Testis (tissue), 3 donors: ENCODE measurements around the gene PLCB2. TPM values are rescaled to one million over a fixed set of nuclear protein-coding genes. Genes with fewer than 3 reads are reported as not detected.

ENCODE experiments used
- DNase-seq: peaks from one replicate; pipeline ENCODE4 v3.0.0-alpha.2; 2019
- H3K27ac ChIP-seq, 2 donors: fragments of 200-600 bp; sonication (generic); one replicate each; pipeline ENCODE4 v1.5.1; 2019
- H3K27me3 ChIP-seq: fragments of 200-600 bp; sonication (generic); one replicate; pipeline ENCODE4 v1.5.1; 2019
- H3K36me3 ChIP-seq: fragments of 200-600 bp; sonication (generic); one replicate; pipeline ENCODE4 v1.5.1; 2017; ENCODE audit warnings: low read depth; ENCODE audit errors: missing control alignments
- H3K4me1 ChIP-seq: fragments of 200-600 bp; sonication (generic); one replicate; pipeline ENCODE4 v1.5.1; 2019
- H3K4me3 ChIP-seq, 2 donors: fragments of 200-600 bp; sonication (generic); one replicate each; pipeline ENCODE4 v1.5.1; 2017 to 2019
- H3K9me3 ChIP-seq: fragments of 200-600 bp; sonication (generic); one replicate; pipeline ENCODE4 v1.5.1; 2017
- CTCF ChIP-seq, 3 experiments: fragments of 450-650 bp in 2 of 3; fragments of 200-600 bp in 1 of 3; sonication (generic) in 1 of 3; IDR thresholded peaks; one replicate each; pipeline ENCODE4 v1.5.1; 2016 to 2019; ENCODE audit warnings: antibody characterized with exemption in 3 of 3, mild to moderate bottlenecking in 2 of 3, moderate library complexity in 1 of 3
- POLR2A ChIP-seq: fragments of 450-650 bp; IDR thresholded peaks from one replicate; pipeline ENCODE4 v1.6.1; 2017; ENCODE audit warnings: antibody characterized with exemption, mild to moderate bottlenecking, moderate library complexity
- WGBS, 2 donors: methylation state at CpG; one replicate each; pipeline ENCODE4 v1.1.5; 2018; 5-methylcytosine and 5-hydroxymethylcytosine counted together
- intact Hi-C: fragments of 100-400 bp; cut with DNase I; formaldehyde crosslinking; loops from one replicate; pipeline ENCODE4 v1.15.1; 2023; ENCODE audit warnings: low total_unique reads
- polyA plus RNA-seq: library from polyadenylated mRNA; stranded (reverse); fragments of 350-450 nt; fragmentation: Illumina TruSeq; extraction: RNeasy Lipid Tissue Mini Kit (QIAGEN cat#74804); gene quantifications from one replicate; pipeline ENCODE4 v1.2.3, GENCODE V29; 2014; ENCODE audit warnings: low read depth, low replicate concordance; ENCODE audit not compliant: insufficient read depth
- total RNA-seq, 2 donors: library from RNA; depleted of rRNA; stranded (reverse); fragments of >200 nt; gene quantifications; one replicate each; pipeline ENCODE4 v1.2.3, GENCODE V29; 2016

PLCB2 gene
- total and polyA plus RNA-seq, 3 donors from 2014 or later = 8.8 to 13.6 (median 9.7) TPM

- intact Hi-C loops = no loop called here
- 91 to 93% methylated on average over 7 to 8 of the region's 8 CpGs for WGBS, 2 donors
- TF ChIP-seq POLR2A (no peak), CTCF (IDR thresholded peaks at IDR 0.05) (no peak)
Measured at GRCh38 chr15:40250304-40250656, 57.5 kb downstream of the PLCB2 start.

GRCh38 chr15:40249477-40250303 is 58.0 kb downstream of the PLCB2 start:
- TF ChIP-seq POLR2A (no peak), CTCF (IDR thresholded peaks at IDR 0.05) (no peak)
- no peaks in the 10 kb centered on the region for H3K9me3 ChIP-seq
- no peaks in the 10 kb centered on the region for H3K27me3 ChIP-seq
- intact Hi-C loops = no loop called here
- 62 to 71% methylated on average over 9 to 11 of the region's 11 CpGs for WGBS, 2 donors
- H3K36me3 ChIP-seq = no peaks in the 10 kb centered on the region
- DNase-seq = no peak
- H3K4me1 ChIP-seq = peaks cover 25% of the 10 kb centered on the region
- H3K27ac ChIP-seq = no peak overlapping the region
- H3K4me3 ChIP-seq = no peak overlapping the region

More at GRCh38 chr15:40250304-40250656, 57.5 kb downstream of the PLCB2 start:
- Histone ChIP-seq H3K27ac (no peak overlapping the region), H3K9me3 (no peaks in the 10 kb centered on the region), H3K27me3 (no peaks in the 10 kb centered on the region), H3K36me3 (no peaks in the 10 kb centered on the region), H3K4me1 (peaks cover 30% of the 10 kb centered on the region), H3K4me3 (no peak overlapping the region)
- no peak for DNase-seq

GRCh38 chr15:40248006-40248783 is 59.5 kb downstream of the PLCB2 start:
- H3K27me3 ChIP-seq = no peaks in the 10 kb centered on the region
- intact Hi-C loops = no loop called here
- H3K36me3 ChIP-seq = no peaks in the 10 kb centered on the region
- peaks cover 15% of the 10 kb centered on the region for H3K4me1 ChIP-seq
- 89 to 96% methylated on average over 8 to 17 of the region's 17 CpGs for WGBS, 2 donors
- no peak overlapping the region for H3K4me3 ChIP-seq
- H3K9me3 ChIP-seq = no peaks in the 10 kb centered on the region
- no peak for DNase-seq
- no peak overlapping the region for H3K27ac ChIP-seq
- TF ChIP-seq POLR2A (no peak), CTCF (IDR thresholded peaks at IDR 0.05) (no peak)

GRCh38 chr15:40247406-40247971 is 60.2 kb downstream of the PLCB2 start:
- Histone ChIP-seq H3K4me3 (no peak overlapping the region), H3K9me3 (no peaks in the 10 kb centered on the region), H3K36me3 (no peaks in the 10 kb centered on the region), H3K4me1 (peaks cover 13% of the 10 kb centered on the region), H3K27ac (no peak overlapping the region), H3K27me3 (no peaks in the 10 kb centered on the region)
- TF ChIP-seq CTCF (IDR thresholded peaks at IDR 0.05) (no peak), POLR2A (no peak)
- intact Hi-C loops = no loop called here
- WGBS, 2 donors = 82 to 86% methylated on average over 11 to 12 of the region's 12 CpGs
- DNase-seq = no peak
